Caki2 (cell line): ENCODE measurements around the gene TSPAN18. TPM values are rescaled to one million over a fixed set of nuclear protein-coding genes. Genes with fewer than 3 reads are reported as not detected.

Source experiments
- DNase-seq: peaks from one replicate; pipeline ENCODE4 v3.0.0-alpha.2; 2015; ENCODE audit warnings: low read depth
- in situ Hi-C: cut with HindIII; loops from 2 replicates; pipeline ENCODE4 v1.10.0; 2016; ENCODE audit warnings: low sequenced_read_pairs, low pct_unique_long_range_greater_than_20kb, mixed read lengths
- total RNA-seq: library from RNA; depleted of rRNA; stranded (reverse); fragments of >200 nt; shearing (Covaris generic); gene quantifications from 2 replicates; pipeline ENCODE4 v1.2.3, GENCODE V29; 2014; ENCODE audit warnings: low replicate concordance

TSPAN18 gene
- total RNA-seq, 1 experiment from 2014 or later: not detected

GRCh38 chr11:44750551-44751465, 24.0 kb downstream of the TSPAN18 start:
- in situ Hi-C loops: no loop called here
- no peak for DNase-seq

- in situ Hi-C loops: no loop called here
- DNase-seq: no peak
These were observed 25.5 kb downstream of the TSPAN18 start for GRCh38 chr11:44752300-44752699.

- in situ Hi-C loops: no loop called here
- DNase-seq: no peak
These were observed 26.0 kb downstream of the TSPAN18 start for GRCh38 chr11:44752713-44753112.

GRCh38 chr11:44753961-44754645, 27.3 kb downstream of the TSPAN18 start:
- no peak for DNase-seq
- in situ Hi-C loops: no loop called here

- DNase-seq: no peak
- in situ Hi-C loops: no loop called here
These were observed 28.3 kb downstream of the TSPAN18 start for GRCh38 chr11:44754876-44755555.

GRCh38 chr11:44755556-44756523, 29.1 kb downstream of the TSPAN18 start:
- DNase-seq: no peak
- in situ Hi-C loops: no loop called here

GRCh38 chr11:44758983-44759382, 32.2 kb downstream of the TSPAN18 start:
- in situ Hi-C loops: no loop called here

GRCh38 chr11:44759743-44760476, 33.1 kb downstream of the TSPAN18 start:
- no peak for DNase-seq
- in situ Hi-C loops: no loop called here

More at GRCh38 chr11:44758983-44759382, 32.2 kb downstream of the TSPAN18 start:
- no peak for DNase-seq

GRCh38 chr11:44760477-44760872, 33.7 kb downstream of the TSPAN18 start:
- in situ Hi-C loops: no loop called here
- no peak for DNase-seq

GRCh38 chr11:44760917-44761550, 34.3 kb downstream of the TSPAN18 start:
- DNase-seq: peak; percentile 40
- in situ Hi-C loops: no loop called here

GRCh38 chr11:44761551-44761961, 34.8 kb downstream of the TSPAN18 start:
- in situ Hi-C loops: no loop called here
- DNase-seq: no peak

GRCh38 chr11:44763121-44763820, 36.5 kb downstream of the TSPAN18 start:
- in situ Hi-C loops: no loop called here
- peak; percentile 44 for DNase-seq

- no peak for DNase-seq
- in situ Hi-C loops: no loop called here
These were observed 37.8 kb downstream of the TSPAN18 start for GRCh38 chr11:44764583-44764982.

- no peak for DNase-seq
- in situ Hi-C loops: no loop called here
These were observed 38.3 kb downstream of the TSPAN18 start for GRCh38 chr11:44765026-44765595.

- in situ Hi-C loops: no loop called here
- DNase-seq: no peak
These were observed 38.9 kb downstream of the TSPAN18 start for GRCh38 chr11:44765676-44766075.
